Inflammatory macrophage (primary cell): ENCODE data around the gene KIF21B.
"Not testable (repeated sequence)": the region's sequence is repeated elsewhere in the genome, so short reads cannot be mapped to it uniquely, and the experiment has no call there.

Experiments used
- DNase-seq, 2 donors: peaks; one replicate each; pipeline ENCODE4 v3.0.0-alpha.2; 2020 to 2022

The KIF21B gene

DNA sequence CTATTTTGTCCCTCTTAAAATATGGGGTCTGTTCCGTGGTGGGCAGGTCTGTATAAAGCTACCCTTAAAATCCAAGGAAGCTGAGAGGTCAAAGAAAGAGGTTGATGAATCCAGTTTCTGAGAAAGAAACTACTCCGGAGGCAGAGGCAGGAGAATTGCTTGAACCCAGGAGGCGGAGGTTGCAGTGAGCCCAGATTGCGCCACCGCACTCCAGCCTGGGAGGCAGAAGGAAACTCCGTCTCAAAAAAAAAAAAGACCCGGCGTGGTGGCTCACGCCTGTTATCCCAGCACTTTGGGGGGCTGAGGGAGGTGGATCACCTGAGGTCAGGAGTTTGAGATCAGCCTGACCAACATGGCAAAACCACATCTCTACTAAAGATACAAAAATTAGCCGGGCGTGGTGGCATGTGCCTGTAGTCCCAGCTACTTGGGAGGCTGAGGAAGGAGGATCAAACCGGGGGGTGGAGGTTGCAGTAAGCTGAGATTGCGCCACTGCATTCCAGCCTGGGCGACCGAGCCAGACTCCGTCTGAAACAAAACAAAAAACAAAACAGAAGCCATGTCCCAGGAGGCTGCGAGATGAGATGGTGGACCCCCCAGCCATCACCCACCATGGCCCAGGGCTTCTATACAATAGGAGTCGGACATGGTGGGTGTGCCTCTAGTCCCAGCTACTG lies 88.1 kb downstream of the KIF21B start:
- not testable (repeated sequence) for DNase-seq

DNA sequence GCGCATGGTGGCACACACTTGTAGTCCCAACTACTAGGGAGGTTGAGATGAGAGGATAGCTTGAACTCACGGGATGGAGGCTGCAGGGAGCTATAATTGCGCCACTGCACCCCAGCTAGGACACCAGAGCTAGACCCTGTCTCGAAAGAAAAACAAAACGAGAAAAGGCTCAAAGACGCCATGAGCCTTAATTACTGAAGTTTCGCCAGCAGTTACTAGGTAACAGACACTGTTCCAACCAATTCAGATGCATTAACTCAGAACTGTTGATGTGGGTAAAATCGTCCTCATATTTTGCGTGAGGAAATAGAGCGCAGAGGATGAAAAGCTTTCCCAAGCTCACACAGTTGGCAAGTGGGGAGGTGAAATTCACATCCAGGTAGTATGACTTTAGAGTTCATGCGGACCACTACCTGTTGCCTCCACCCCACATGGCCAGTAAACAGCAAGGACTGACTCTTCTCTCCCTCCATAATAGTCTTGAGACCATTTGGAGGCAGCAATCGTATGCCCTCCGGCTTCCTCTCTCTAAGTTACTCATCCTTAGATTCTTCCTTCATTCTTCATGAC lies 88.8 kb downstream of the KIF21B start:
- DNase-seq = no peak

DNA sequence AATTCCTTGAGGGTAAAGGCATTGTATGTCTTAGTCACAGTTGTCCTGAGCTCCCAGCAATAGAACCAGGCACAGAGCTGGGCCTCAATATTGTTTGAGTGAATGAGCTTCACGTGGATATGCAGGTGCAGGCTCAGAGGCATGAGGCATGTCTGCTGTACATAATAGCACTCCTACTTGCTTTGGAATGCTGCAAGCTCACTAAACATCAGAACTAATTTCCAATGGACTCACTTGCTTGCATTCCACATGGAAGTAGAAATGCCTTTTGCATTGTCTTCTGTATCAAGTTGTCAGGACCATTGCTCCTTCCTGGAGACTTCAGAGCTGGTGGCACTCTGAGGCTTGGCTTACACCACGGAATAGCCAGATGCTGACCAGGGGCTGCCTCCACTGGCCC lies 91.7 kb downstream of the KIF21B start:
- DNase-seq = no peak

DNA sequence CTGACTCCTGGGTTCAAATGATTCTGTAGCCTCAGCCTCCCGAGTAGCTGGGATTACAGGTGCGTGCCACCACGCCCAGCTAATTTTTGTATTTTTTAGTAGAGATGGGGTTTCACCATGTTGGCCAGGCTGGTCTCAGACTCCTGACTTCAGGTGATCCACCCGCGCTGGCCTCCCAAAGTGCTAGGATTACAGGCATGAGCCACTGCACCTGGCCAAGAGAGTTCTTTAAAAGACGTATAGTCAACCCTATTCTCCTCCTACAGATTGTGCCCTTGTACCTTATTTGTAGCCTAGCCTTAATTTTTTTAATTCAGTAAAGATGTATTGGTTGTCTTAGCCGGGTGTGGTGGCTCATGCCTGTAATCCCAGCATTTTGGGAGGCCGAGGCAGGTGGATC lies 93.2 kb downstream of the KIF21B start:
- DNase-seq = not testable (repeated sequence)

DNA sequence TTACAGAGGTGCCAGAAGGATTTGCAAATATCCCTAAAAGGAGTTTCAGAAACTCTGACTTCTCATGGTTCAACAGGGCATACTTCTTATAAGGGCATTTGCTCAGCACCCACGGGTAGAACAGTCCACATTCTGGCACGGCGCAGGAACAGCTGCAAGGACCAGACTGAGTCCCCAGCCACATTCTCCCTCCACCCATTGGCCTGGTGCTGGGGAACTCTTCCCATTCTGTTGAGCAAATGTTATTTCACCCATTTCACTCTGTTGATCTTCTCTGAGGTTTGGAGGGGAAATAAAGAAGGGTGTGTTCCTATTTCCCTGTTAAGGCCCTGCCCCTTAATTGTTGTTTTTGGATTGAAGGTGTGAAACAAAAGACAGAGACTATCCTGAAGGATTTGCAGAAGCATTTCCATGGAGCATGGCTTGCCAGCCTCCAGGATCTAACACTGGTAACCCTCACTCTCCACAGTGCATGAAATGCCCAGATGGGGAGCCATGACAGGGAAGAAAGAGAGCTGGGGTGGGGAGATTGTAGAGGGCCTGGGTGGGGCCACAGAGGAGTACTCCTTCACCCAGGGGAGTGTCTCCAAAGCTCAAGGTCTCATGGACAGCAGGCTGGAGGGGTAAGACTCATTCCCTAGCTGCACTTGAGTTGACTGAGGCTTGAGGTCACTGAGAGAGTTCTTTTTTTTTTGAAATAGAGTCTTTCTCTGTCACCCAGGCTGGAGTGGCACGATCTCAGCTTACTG lies 93.8 kb downstream of the KIF21B start:
- no peak for DNase-seq

DNA sequence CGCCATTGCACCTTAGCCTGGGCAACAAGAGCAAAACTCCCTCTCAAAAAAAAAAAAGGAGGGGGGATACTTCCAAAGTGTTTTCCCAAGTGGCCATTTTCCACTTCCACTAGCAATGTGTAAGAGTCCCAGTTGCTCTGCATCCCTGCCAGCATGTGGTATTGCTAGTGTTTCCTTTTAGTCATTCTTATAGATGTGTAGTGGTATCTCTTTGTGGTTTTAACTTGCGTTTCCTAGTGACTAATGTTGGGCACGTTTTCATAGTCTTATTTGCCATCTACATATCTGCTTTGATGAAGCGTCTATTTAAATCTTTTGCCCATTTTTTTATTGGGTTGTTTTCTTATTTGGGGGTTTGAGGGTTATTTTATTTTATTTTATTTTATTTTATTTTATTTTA lies 97.7 kb downstream of the KIF21B start:
- no peak for DNase-seq

DNA sequence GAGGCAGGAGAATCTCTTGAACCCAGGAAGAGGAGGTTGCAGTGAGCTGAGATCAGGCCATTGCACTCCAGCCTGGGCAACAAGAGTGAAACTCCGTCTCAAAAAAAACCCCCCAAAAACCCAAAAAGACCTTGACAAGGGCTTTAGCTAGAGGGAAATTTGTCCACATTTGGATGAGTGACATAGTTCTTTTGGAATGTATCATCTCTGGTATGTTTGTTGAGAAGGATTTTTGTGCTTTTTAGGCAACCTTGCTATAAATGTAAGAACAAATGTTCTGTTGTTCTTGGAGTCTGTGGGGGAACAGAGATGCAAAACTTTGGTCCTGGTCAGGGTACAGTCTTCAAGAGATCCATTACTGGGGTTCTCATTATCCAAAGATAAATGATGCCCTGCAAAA lies 99.9 kb downstream of the KIF21B start:
- no peak for DNase-seq

DNA sequence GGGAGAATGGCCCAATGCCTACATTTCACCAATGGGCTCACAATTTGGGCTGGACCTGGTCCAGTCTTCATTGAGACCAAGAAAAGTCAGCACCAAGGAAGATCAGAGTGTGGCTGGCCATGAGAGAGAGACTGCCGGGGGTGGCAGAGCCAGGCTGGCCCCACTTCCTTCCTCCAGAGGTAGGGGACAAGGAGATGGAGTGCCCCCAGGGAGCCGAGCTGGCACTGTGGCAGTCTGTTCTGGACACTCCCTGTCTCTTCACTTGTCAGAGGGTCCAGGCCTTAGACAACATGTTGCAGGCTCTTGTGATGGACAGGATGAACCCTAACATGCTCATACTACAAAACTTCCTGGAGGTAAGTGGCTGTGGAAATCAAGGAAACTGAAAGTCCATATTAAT lies 101.1 kb downstream of the KIF21B start:
- DNase-seq = no peak

DNA sequence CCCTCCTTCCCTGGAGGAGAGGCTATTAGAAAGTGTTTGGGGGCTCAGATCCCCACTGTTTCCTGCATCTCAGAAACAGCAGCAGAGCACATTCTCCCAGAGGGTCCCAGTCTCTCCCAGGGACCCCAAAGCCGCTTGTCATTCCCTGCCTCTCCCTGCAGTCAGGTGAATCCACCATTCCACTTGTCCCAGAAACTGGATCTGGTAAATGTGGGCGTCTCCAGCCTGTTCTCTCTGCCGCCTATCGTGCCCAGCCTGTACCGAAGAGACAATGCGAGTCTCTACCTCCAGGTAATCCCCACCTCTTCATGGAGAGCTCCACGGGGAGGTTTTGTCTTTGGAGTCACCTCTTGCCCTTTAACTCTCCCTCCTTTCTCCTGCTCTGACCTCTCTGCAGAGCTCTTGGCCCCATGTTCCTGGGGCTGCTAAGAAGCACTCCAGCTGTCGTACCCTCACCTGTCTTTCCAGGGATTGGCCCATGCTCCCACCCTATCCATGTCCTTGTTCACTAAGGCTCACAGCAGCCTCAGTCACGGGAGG lies 101.9 kb downstream of the KIF21B start:
- DNase-seq = no peak
